ENCODE measurements around the gene GMPR2.

GRCh38 chr14:24183014-24183481 lies 49.7 kb upstream of the GMPR2 start:
- TF ChIP-seq CTCF (IDR thresholded peaks at IDR 0.05; ENCODE audit: low read depth, low read length) (no peak), EZH2phosphoT487 (IDR thresholded peaks at IDR 0.05; ENCODE audit: low read depth) (no peak)

All from OCI-LY3 (cell line).